ENCODE results near the gene DYRK1A.
A peak's percentile ranks its signal among the peaks of the same experiment; 100 is the strongest.

GRCh38 chr21:37366482-37367316, at the start of gene DYRK1A:
- TF ChIP-seq CTCF (IDR thresholded peaks at IDR 0.05) (peak in 2 of 4 experiments; percentile 5 to 11), POLR2A (IDR thresholded peaks at IDR 0.05) (peak; percentile 53)

Measured in prostate gland (tissue), 2 donors.